Measurements from ENCODE around the gene LMAN1.

LMAN1 gene

DNA sequence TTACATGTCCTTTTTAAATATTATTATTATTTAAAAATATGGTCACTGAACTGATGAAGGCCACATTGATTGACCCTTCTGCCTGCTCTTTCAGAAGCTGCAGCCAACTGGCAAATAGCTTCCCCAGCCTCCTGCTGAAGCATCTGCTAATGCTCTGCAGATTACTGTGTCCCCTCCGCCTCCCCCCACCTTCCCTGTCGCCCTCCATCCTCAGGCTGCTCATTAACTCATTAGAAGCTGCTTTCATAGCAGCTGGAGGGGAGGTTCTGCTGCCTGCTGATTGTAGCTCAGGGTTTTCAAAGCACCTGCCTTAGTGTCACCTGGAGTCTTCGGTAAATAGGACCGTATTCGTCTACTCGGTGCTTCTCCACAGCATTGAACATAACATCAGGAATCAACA lies 24.8 kb upstream of the LMAN1 start (continued):
- TF ChIP-seq ZNF10 (tag by site-specific recombination; IDR thresholded peaks at IDR 0.05), result no peak
- no peak for TF ChIP-seq ZIC2 (tag by site-specific recombination; IDR thresholded peaks at IDR 0.05)
- TF ChIP-seq, protein P1, sequence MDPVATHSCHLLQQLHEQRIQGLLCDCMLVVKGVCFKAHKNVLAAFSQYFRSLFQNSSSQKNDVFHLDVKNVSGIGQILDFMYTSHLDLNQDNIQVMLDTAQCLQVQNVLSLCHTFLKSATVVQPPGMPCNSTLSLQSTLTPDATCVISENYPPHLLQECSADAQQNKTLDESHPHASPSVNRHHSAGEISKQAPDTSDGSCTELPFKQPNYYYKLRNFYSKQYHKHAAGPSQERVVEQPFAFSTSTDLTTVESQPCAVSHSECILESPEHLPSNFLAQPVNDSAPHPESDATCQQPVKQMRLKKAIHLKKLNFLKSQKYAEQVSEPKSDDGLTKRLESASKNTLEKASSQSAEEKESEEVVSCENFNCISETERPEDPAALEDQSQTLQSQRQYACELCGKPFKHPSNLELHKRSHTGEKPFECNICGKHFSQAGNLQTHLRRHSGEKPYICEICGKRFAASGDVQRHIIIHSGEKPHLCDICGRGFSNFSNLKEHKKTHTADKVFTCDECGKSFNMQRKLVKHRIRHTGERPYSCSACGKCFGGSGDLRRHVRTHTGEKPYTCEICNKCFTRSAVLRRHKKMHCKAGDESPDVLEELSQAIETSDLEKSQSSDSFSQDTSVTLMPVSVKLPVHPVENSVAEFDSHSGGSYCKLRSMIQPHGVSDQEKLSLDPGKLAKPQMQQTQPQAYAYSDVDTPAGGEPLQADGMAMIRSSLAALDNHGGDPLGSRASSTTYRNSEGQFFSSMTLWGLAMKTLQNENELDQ (tag by site-specific recombination; IDR thresholded peaks at IDR 0.05; ENCODE audit: low read depth), result no peak

DNA sequence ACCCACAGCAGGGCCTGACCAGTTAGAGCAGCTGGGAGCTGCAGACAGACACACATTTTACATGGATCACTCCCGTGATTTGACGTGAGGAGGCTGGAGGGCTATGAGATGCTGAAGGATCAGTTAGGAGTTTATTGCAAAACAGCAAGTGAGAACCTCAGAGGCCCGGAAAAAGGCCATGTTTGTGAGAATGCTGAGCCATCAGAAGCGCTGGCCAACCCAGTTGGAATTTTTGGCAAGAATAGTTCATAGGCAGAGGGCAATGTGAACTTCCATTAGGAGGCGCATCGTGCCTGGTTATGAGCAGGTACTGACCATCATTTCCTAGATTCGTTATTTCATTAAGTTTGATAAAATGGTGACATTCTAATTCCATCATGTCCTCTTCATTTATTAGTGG lies 23.3 kb upstream of the LMAN1 start:
- Histone ChIP-seq H3K4me3 (ENCODE audit: low read depth, low read length) (no peak overlapping the region), H3K4me1 (ENCODE audit: control insufficient read depth, insufficient read depth, low read length) (no peaks in the 10 kb centered on the region; the same call in none of the 2 replicates), H3K9me3 (ENCODE audit: control insufficient read depth, insufficient read depth, low read depth, low read length) (no peaks in the 10 kb centered on the region), H3K27ac (ENCODE audit: extremely low read depth, low read depth, low read length) (no peak overlapping the region), H3K36me3 (ENCODE audit: control insufficient read depth in 2 of 2, insufficient read depth in 1 of 2, low read length in 2 of 2) (no peaks in the 10 kb centered on the region)
- POLR2A ChIA-PET, result no interaction called here
- CTCF ChIA-PET, result interaction anchor here (0.6 to 1.0 kb wide), 2 partner anchors 134 to 441 kb away, joined by 3 to 4 read pairs; no protein-coding TSS in a partner anchor
- TF ChIP-seq ZNF596 (tag by site-specific recombination; IDR thresholded peaks at IDR 0.05) (no peak), ZSCAN30 (tag by site-specific recombination; IDR thresholded peaks at IDR 0.05) (no peak), ZNF184 (tag by site-specific recombination; IDR thresholded peaks at IDR 0.05) (no peak), ZNF404 (tag by site-specific recombination; IDR thresholded peaks at IDR 0.05) (no peak), ZBTB20 (tag by site-specific recombination; IDR thresholded peaks at IDR 0.05) (no peak), ZNF24 (tag by site-specific recombination; IDR thresholded peaks at IDR 0.05) (no peak)
- TF ChIP-seq, protein P2, sequence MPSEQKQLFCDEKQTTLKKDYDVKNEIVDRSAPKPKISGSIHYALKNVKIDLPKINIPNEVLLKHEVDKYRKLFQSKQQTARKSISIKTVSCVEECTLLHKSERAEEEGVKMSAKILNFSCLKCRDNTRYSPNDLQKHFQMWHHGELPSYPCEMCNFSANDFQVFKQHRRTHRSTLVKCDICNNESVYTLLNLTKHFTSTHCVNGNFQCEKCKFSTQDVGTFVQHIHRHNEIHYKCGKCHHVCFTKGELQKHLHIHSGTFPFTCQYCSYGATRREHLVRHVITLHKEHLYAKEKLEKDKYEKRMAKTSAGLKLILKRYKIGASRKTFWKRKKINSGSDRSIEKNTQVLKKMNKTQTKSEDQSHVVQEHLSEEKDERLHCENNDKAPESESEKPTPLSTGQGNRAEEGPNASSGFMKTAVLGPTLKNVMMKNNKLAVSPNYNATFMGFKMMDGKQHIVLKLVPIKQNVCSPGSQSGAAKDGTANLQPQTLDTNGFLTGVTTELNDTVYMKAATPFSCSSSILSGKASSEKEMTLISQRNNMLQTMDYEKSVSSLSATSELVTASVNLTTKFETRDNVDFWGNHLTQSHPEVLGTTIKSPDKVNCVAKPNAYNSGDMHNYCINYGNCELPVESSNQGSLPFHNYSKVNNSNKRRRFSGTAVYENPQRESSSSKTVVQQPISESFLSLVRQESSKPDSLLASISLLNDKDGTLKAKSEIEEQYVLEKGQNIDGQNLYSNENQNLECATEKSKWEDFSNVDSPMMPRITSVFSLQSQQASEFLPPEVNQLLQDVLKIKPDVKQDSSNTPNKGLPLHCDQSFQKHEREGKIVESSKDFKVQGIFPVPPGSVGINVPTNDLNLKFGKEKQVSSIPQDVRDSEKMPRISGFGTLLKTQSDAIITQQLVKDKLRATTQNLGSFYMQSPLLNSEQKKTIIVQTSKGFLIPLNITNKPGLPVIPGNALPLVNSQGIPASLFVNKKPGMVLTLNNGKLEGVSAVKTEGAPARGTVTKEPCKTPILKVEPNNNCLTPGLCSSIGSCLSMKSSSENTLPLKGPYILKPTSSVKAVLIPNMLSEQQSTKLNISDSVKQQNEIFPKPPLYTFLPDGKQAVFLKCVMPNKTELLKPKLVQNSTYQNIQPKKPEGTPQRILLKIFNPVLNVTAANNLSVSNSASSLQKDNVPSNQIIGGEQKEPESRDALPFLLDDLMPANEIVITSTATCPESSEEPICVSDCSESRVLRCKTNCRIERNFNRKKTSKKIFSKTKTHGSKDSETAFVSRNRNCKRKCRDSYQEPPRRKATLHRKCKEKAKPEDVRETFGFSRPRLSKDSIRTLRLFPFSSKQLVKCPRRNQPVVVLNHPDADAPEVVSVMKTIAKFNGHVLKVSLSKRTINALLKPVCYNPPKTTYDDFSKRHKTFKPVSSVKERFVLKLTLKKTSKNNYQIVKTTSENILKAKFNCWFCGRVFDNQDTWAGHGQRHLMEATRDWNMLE (tag by site-specific recombination; conservative IDR thresholded peaks at IDR 0.05; ENCODE audit: low read depth), result no peak

DNA sequence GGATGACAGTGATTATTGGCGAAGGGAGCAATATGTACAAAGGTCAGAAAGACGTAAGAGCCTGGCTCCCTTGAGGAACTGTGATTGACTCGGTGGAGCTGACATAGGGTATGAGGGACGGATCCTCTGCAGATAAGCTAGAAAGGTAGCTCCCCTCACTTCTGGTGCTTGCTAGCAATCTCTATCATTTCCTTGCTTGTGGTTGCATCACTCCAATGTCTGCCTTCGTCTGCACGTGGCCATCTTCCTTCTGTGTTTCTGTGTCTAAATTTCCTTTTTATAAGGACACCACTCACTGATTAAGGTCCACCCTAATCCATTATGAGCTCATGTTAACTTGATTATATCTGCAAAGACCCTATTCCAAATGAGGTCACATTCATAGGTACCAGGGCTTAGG lies 22.9 kb upstream of the LMAN1 start:
- no peak overlapping the region for H3K27ac ChIP-seq (ENCODE audit: extremely low read depth, low read depth, low read length)
- H3K4me3 ChIP-seq (ENCODE audit: low read depth, low read length), result no peak overlapping the region
- POLR2A ChIA-PET, result interaction anchor here (1.0 kb wide), 1 partner anchor 22 kb away, joined by 4 read pairs; the partner anchor contains the start of gene LMAN1
- no peaks in the 10 kb centered on the region for H3K36me3 ChIP-seq (ENCODE audit: control insufficient read depth in 2 of 2, insufficient read depth in 1 of 2, low read length in 2 of 2)
- CTCF ChIA-PET, result interaction anchor here (1.0 kb wide), 2 partner anchors 21 to 442 kb away, joined by 3 read pairs; no protein-coding TSS in a partner anchor
- TF ChIP-seq HOXD13 (CRISPR knock-in tag; IDR thresholded peaks at IDR 0.05; ENCODE audit: borderline replicate concordance) (no peak), YY2 (tag by site-specific recombination; IDR thresholded peaks at IDR 0.05) (peak; percentile 23; the same call in 1 of the 2 replicates)
- no peaks in the 10 kb centered on the region for H3K9me3 ChIP-seq (ENCODE audit: control insufficient read depth, insufficient read depth, low read depth, low read length)
- H3K4me1 ChIP-seq (ENCODE audit: control insufficient read depth, insufficient read depth, low read length), result no peaks in the 10 kb centered on the region

DNA sequence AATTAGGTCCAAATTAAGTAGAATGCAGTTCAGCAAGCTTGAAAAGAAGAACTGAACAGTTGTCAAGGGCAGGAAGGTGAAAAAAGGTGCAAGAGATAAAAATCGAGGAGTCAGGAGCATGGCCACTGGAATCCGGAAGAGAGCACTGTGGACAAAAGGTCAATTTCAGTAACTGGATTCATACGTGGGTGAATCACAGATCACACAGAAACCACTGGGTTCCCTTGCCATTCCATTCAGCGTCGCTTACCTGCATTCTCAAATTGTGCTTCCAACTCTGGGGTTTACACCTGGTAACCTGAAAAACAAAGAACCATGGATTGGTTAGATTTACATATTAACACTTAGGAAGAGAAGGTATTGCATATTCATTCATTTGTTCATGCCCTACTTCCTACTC lies 21.6 kb upstream of the LMAN1 start:
- CTCF ChIA-PET, result no interaction called here
- no peaks in the 10 kb centered on the region for H3K36me3 ChIP-seq (ENCODE audit: control insufficient read depth in 2 of 2, insufficient read depth in 1 of 2, low read length in 2 of 2)
- peaks cover 4% of the 10 kb centered on the region; the same call in 1 of the 2 replicates for H3K4me1 ChIP-seq (ENCODE audit: control insufficient read depth, insufficient read depth, low read length)
- POLR2A ChIA-PET, result no interaction called here
- H3K27ac ChIP-seq (ENCODE audit: extremely low read depth, low read depth, low read length), result no peak overlapping the region
- H3K4me3 ChIP-seq (ENCODE audit: low read depth, low read length), result no peak overlapping the region
- H3K9me3 ChIP-seq (ENCODE audit: control insufficient read depth, insufficient read depth, low read depth, low read length), result no peaks in the 10 kb centered on the region
- TF ChIP-seq ZNF548 (tag by site-specific recombination; IDR thresholded peaks at IDR 0.05) (no peak), ZNF274 (IDR thresholded peaks at IDR 0.05; ENCODE audit: low read length) (no peak), ZNF274 (tag by site-specific recombination; IDR thresholded peaks at IDR 0.05; ENCODE audit: borderline replicate concordance) (no peak), ZFP37 (tag by site-specific recombination; IDR thresholded peaks at IDR 0.05) (no peak), KLF7 (tag by site-specific recombination; IDR thresholded peaks at IDR 0.05; ENCODE audit: borderline replicate concordance) (no peak), ZNF529 (tag by site-specific recombination; IDR thresholded peaks at IDR 0.05; ENCODE audit: insufficient replicate concordance) (no peak), ZNF341 (tag by site-specific recombination; IDR thresholded peaks at IDR 0.05; ENCODE audit: low read depth) (no peak)
- TF ChIP-seq, protein P1 (tag by site-specific recombination; IDR thresholded peaks at IDR 0.05; ENCODE audit: low read depth), result no peak
